HL-60/S4 treated with phorbol 12-myristate 13-acetate at 8.2 ng/mL for 4 days and 3 days (cell line): ENCODE data around the gene PLIN4.

Source experiments
- in situ Hi-C: fragments of 300-500 bp; cut with MboI; formaldehyde crosslinking; loops from 2 replicates; pipeline ENCODE4 v1.15.0; 2022; ENCODE audit warnings: low sequenced_read_pairs

The PLIN4 gene

DNA sequence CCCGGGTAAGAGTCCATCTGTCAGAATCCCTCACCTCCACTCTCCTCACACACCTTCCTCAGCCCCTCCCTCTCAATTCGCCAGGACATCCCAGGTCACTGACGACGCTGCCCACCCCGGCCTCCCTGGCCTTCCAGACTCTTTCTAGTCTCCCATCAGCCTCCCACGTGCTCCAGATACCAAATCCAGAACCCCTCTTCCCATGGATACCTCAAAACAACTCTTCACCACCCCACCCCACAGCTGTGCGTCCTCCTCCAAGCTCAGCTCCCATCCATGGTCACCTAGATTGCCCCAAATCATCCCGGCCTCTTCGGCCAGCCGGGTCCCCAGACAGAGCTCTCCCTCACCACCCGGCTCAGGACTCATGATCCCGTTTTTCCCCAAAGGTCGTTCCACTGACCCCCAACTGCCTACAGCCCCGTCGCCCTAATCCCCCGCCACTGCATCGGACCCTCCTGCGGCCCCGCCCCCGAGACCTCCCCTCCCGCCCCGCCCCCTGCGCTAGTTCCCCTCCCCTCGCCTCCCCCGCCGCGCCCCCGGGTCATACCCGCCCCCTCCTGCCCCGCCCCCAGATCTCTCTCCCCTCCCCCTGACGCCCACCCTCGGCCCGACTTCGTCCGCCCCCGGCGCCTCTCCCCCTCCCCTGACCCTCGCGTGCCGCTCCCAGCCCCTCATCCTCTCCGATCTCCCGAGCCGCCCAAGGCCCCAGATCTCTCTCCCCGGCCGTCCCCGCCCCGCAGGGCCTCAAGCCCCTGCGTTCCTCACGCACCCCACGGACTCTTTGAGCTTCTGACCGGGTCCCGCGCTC is 61.2 kb downstream of the PLIN4 start:
- in situ Hi-C loops: no loop called here

GRCh38 chr19:4456476-4456842 is 61.8 kb downstream of the PLIN4 start:
- in situ Hi-C loops: no loop called here

- in situ Hi-C loops: no loop called here
Measured at GRCh38 chr19:4455719-4456475, 62.4 kb downstream of the PLIN4 start.

- in situ Hi-C loops: no loop called here
Measured at GRCh38 chr19:4454747-4455718, 63.3 kb downstream of the PLIN4 start.

GRCh38 chr19:4453232-4454179 is 64.8 kb downstream of the PLIN4 start:
- in situ Hi-C loops: no loop called here

GRCh38 chr19:4452230-4452990 is 65.9 kb downstream of the PLIN4 start:
- in situ Hi-C loops: no loop called here
